ENCODE data around the gene AATK. TPM values are rescaled to one million over a fixed set of nuclear protein-coding genes. Genes with fewer than 3 reads are reported as not detected.

AATK gene
- polyA plus RNA-seq, 1 of the 3 experiments (the other 2 are of a cell fraction): 0.51 TPM

DNA sequence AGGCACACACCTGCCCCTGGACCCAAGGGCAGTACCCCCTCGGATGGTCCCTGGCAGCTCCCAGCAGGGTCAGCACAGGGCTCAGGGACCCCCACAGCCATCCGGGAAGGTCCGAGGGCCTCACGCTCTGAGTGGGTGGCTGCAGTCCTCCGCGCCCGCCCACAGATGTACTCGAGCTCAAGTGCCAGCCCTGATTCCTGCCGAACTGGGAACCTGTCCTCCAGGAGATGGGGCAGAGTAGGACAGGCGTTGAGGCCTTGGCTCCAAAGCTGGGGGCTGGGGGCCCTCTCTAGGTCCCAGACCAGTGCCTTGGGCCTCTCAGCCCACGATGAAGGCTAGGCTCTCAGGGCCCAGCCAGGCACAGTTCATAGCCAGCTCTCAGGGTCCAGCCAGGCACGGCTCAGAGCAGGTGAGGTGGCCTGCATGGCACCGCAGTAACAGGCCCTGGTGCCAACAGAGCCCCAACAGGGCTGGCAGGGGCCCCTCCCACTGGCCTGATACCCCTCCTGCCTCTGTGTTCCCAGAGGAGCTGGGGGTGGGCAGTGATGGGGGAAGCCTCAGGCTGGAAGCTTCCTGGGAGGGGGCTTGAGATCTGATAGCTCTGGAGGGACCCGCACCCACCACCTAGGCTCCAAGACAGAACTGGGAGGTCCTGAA, 36.2 kb downstream of the AATK start (continued):
- TF ChIP-seq, protein P1, sequence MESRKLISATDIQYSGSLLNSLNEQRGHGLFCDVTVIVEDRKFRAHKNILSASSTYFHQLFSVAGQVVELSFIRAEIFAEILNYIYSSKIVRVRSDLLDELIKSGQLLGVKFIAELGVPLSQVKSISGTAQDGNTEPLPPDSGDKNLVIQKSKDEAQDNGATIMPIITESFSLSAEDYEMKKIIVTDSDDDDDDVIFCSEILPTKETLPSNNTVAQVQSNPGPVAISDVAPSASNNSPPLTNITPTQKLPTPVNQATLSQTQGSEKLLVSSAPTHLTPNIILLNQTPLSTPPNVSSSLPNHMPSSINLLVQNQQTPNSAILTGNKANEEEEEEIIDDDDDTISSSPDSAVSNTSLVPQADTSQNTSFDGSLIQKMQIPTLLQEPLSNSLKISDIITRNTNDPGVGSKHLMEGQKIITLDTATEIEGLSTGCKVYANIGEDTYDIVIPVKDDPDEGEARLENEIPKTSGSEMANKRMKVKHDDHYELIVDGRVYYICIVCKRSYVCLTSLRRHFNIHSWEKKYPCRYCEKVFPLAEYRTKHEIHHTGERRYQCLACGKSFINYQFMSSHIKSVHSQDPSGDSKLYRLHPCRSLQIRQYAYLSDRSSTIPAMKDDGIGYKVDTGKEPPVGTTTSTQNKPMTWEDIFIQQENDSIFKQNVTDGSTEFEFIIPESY (IDR thresholded peaks at IDR 0.05; ENCODE audit: borderline replicate concordance, low read depth): no peak
- no peak for TF ChIP-seq RCOR1 (IDR thresholded peaks at IDR 0.05; ENCODE audit: low read length)
- TF ChIP-seq, protein P2, sequence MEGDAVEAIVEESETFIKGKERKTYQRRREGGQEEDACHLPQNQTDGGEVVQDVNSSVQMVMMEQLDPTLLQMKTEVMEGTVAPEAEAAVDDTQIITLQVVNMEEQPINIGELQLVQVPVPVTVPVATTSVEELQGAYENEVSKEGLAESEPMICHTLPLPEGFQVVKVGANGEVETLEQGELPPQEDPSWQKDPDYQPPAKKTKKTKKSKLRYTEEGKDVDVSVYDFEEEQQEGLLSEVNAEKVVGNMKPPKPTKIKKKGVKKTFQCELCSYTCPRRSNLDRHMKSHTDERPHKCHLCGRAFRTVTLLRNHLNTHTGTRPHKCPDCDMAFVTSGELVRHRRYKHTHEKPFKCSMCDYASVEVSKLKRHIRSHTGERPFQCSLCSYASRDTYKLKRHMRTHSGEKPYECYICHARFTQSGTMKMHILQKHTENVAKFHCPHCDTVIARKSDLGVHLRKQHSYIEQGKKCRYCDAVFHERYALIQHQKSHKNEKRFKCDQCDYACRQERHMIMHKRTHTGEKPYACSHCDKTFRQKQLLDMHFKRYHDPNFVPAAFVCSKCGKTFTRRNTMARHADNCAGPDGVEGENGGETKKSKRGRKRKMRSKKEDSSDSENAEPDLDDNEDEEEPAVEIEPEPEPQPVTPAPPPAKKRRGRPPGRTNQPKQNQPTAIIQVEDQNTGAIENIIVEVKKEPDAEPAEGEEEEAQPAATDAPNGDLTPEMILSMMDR (IDR thresholded peaks at IDR 0.05): no peak
- TF ChIP-seq, protein P3, sequence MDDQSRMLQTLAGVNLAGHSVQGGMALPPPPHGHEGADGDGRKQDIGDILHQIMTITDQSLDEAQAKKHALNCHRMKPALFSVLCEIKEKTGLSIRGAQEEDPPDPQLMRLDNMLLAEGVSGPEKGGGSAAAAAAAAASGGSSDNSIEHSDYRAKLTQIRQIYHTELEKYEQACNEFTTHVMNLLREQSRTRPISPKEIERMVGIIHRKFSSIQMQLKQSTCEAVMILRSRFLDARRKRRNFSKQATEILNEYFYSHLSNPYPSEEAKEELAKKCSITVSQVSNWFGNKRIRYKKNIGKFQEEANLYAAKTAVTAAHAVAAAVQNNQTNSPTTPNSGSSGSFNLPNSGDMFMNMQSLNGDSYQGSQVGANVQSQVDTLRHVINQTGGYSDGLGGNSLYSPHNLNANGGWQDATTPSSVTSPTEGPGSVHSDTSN (IDR thresholded peaks at IDR 0.05): no peak
- TF ChIP-seq, protein P4, sequence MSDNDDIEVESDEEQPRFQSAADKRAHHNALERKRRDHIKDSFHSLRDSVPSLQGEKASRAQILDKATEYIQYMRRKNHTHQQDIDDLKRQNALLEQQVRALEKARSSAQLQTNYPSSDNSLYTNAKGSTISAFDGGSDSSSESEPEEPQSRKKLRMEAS (IDR thresholded peaks at IDR 0.05; ENCODE audit: low read depth): no peak

DNA sequence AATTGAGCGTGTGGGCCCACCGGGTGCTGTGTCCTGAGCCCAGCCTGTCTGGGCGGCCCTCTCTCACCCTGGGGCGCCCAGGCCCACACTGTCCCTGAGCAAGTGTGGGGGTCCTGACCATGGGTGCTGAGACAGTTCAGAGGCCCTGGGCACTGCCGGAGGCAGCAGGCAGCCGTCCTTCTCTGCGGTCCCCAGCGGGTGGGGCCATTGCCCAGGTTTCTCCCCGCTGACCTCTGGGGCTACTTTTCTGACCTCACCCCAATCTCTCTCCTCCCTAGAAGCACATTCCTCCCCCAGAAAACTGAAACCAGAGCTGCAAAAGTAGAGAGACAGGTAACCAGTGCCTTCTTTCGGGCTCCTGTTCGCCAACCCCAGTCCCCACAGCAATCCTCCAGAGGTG, 36.7 kb downstream of the AATK start:
- DNase-seq: no peak
- no peak overlapping the region for H3K27ac ChIP-seq (ENCODE audit: low read depth in 2 of 2, low read length in 1 of 2)
- no peaks in the 10 kb centered on the region; a peak in 1 of 4 replicates for H3K4me1 ChIP-seq (ENCODE audit: control insufficient read depth in 1 of 2, insufficient read depth in 2 of 2, low read depth in 1 of 2, low read length in 1 of 2)
- H4K20me1 ChIP-seq (ENCODE audit: insufficient read depth): no peaks in the 10 kb centered on the region
- 76% methylated on average over 11 of the region's 11 CpGs for WGBS (ENCODE audit: low lambda C conversion rate)
- H3K36me3 ChIP-seq (replicated peaks in 1 of 2; ENCODE audit: control insufficient read depth in 1 of 2, insufficient read depth in 2 of 2, low read length in 1 of 2): no peaks in the 10 kb centered on the region
- ChIA-PET POLR2A (no interaction called here), CTCF (interaction anchor here (0.8 to 3.3 kb wide), 7 partner anchors 12 to 72 kb away, joined by 3 to 28 read pairs (median 4); no protein-coding TSS in a partner anchor)
- no peak overlapping the region for H3K4me3 ChIP-seq (ENCODE audit: low read depth in 2 of 2, low read length in 1 of 2)
- no peaks in the 10 kb centered on the region for H3K79me2 ChIP-seq (ENCODE audit: insufficient read depth)
- TF ChIP-seq, protein P2 (IDR thresholded peaks at IDR 0.05): peak; percentile 34
- TF ChIP-seq RAD21 (IDR thresholded peaks at IDR 0.05; ENCODE audit: low read length) (peak; percentile 38), SMC3 (IDR thresholded peaks at IDR 0.05; ENCODE audit: low read depth, low read length) (no peak), GATA2 (CRISPR knock-in tag; IDR thresholded peaks at IDR 0.05) (no peak), FOXJ3 (CRISPR knock-in tag; IDR thresholded peaks at IDR 0.05) (no peak), TEAD4 (IDR thresholded peaks at IDR 0.05; ENCODE audit: borderline replicate concordance, insufficient read depth) (no peak), ELF1 (IDR thresholded peaks at IDR 0.05) (no peak), FOSL2 (IDR thresholded peaks at IDR 0.05; ENCODE audit: borderline replicate concordance, low read depth) (no peak), JUND (IDR thresholded peaks at IDR 0.05) (no peak), RCOR1 (IDR thresholded peaks at IDR 0.05; ENCODE audit: low read length) (no peak), MEF2A (IDR thresholded peaks at IDR 0.05; ENCODE audit: borderline replicate concordance, low read depth) (no peak)
- TF ChIP-seq, protein P5, sequence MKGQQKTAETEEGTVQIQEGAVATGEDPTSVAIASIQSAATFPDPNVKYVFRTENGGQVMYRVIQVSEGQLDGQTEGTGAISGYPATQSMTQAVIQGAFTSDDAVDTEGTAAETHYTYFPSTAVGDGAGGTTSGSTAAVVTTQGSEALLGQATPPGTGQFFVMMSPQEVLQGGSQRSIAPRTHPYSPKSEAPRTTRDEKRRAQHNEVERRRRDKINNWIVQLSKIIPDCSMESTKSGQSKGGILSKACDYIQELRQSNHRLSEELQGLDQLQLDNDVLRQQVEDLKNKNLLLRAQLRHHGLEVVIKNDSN (IDR thresholded peaks at IDR 0.05; ENCODE audit: borderline replicate concordance, low read depth): no peak
- TF ChIP-seq, protein P6, sequence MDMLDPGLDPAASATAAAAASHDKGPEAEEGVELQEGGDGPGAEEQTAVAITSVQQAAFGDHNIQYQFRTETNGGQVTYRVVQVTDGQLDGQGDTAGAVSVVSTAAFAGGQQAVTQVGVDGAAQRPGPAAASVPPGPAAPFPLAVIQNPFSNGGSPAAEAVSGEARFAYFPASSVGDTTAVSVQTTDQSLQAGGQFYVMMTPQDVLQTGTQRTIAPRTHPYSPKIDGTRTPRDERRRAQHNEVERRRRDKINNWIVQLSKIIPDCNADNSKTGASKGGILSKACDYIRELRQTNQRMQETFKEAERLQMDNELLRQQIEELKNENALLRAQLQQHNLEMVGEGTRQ (IDR thresholded peaks at IDR 0.05; ENCODE audit: borderline replicate concordance, low read depth, low read length): no peak
- H2AFZ ChIP-seq (ENCODE audit: low read depth): no peak overlapping the region
- H3K4me2 ChIP-seq: no peak overlapping the region
- H3K9ac ChIP-seq: no peak overlapping the region
- peaks cover 6% of the 10 kb centered on the region; the same call in 1 of the 2 replicates for H3K27me3 ChIP-seq (ENCODE audit: insufficient read depth)
- H3F3A ChIP-seq (replicated peaks; ENCODE audit: insufficient read depth): no peaks in the 10 kb centered on the region
- H3K9me3 ChIP-seq: no peaks in the 10 kb centered on the region
- no peaks in the 10 kb centered on the region for H3K9me2 ChIP-seq
